Measurements from ENCODE around the gene KIT. TPM values are rescaled to one million over a fixed set of nuclear protein-coding genes. Genes with fewer than 3 reads are reported as not detected.
A peak's percentile ranks its signal among the peaks of the same experiment; 100 is the strongest.

Gene KIT
- total RNA-seq, 1 donor from 2014 or later: 19.5 TPM

DNA sequence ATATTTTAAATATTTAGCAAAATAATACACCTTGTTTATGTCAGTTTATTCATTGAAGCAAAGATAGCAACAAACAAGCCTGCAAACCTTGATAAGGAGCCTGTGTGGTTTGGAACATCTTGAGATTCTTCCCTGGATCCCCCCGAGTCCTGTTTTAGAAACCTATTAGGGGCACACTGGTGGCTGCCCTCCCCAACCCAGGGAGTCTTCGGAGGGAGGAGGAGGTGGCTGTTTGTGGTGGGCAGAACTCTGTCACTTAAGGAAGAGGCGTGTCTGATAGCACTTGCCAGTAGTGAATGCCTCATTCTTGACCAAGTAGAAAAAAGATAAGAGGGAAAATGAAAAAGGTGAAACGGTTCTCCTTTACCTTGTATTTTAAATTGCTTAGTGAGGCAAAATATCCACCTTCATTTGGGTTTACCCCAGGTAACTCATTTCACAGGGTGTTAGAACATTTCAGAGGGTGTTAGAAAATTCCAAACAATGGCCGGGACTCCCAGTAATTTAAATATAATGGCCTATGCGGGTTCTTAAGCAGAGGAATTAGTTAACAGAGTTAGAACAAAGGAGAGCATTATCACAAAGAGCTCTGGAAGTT, 10.4 kb downstream of the KIT start:
- DNase-seq (ENCODE audit: extremely low spot score, unreplicated experiment): no peak
- H3K9me3 Mint-ChIP-seq: no peaks in the 10 kb centered on the region
- peaks cover 5% of the 10 kb centered on the region for H3K36me3 Mint-ChIP-seq
- no peak for TF ChIP-seq CTCF (conservative IDR thresholded peaks at IDR 0.05)
- H3K27me3 Mint-ChIP-seq: peaks cover 9% of the 10 kb centered on the region
- H3K4me3 Mint-ChIP-seq: no peak overlapping the region
- H3K27ac Mint-ChIP-seq: no peak overlapping the region
- no peaks in the 10 kb centered on the region for H3K4me1 Mint-ChIP-seq (ENCODE audit: unreplicated experiment)

- Mint-ChIP-seq H3K27me3 (peaks cover 9% of the 10 kb centered on the region), H3K4me1 (ENCODE audit: unreplicated experiment) (no peaks in the 10 kb centered on the region), H3K27ac (no peak overlapping the region), H3K36me3 (peaks cover 5% of the 10 kb centered on the region), H3K4me3 (no peak overlapping the region), H3K9me3 (no peaks in the 10 kb centered on the region)
- TF ChIP-seq CTCF (conservative IDR thresholded peaks at IDR 0.05): no peak
- no peak for DNase-seq (ENCODE audit: extremely low spot score, unreplicated experiment)
These were observed 12.1 kb downstream of the KIT start for GRCh38 chr4:54669831-54670230.

- Mint-ChIP-seq H3K9me3 (no peaks in the 10 kb centered on the region), H3K4me3 (no peak overlapping the region), H3K4me1 (ENCODE audit: unreplicated experiment) (peaks cover 10% of the 10 kb centered on the region), H3K36me3 (no peaks in the 10 kb centered on the region), H3K27ac (no peak overlapping the region), H3K27me3 (no peaks in the 10 kb centered on the region)
- no peak for DNase-seq (ENCODE audit: extremely low spot score, unreplicated experiment)
- TF ChIP-seq CTCF (conservative IDR thresholded peaks at IDR 0.05): no peak
These were observed 18.1 kb downstream of the KIT start for GRCh38 chr4:54675721-54676461.

DNA sequence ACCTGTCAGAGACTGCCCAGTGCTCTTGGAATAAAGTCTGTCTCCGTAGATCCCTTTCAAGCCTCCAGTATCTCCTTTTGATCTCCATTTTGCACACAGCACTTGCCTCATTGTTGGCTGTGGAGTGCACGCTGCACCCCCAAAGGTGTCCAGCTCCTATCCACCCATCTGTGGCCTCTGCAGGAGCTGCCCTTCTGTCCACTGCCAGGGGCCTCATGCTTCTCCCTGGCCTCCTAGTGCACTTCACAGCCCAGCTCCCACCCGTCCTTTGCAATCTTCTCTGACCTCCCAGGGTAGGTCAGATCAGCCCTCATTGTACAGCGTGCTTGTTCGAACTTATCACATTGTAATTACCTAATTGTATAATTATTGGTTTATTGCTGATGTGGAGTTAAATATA, 18.9 kb downstream of the KIT start:
- H3K9me3 Mint-ChIP-seq: no peaks in the 10 kb centered on the region

GRCh38 chr4:54677416-54677815, 19.7 kb downstream of the KIT start:
- DNase-seq (ENCODE audit: extremely low spot score, unreplicated experiment): no peak
- Mint-ChIP-seq H3K36me3 (no peaks in the 10 kb centered on the region), H3K4me3 (no peak overlapping the region), H3K27ac (no peak overlapping the region), H3K9me3 (no peaks in the 10 kb centered on the region), H3K27me3 (no peaks in the 10 kb centered on the region), H3K4me1 (ENCODE audit: unreplicated experiment) (peaks cover 10% of the 10 kb centered on the region)
- no peak for TF ChIP-seq CTCF (conservative IDR thresholded peaks at IDR 0.05)

More for the DNA sequence above, 18.9 kb downstream of the KIT start:
- H3K4me1 Mint-ChIP-seq (ENCODE audit: unreplicated experiment): peaks cover 10% of the 10 kb centered on the region
- DNase-seq (ENCODE audit: extremely low spot score, unreplicated experiment): no peak
- TF ChIP-seq CTCF (conservative IDR thresholded peaks at IDR 0.05): no peak
- no peak overlapping the region for H3K4me3 Mint-ChIP-seq
- no peaks in the 10 kb centered on the region for H3K36me3 Mint-ChIP-seq
- H3K27ac Mint-ChIP-seq: peak overlapping the region; percentile 41
- no peaks in the 10 kb centered on the region for H3K27me3 Mint-ChIP-seq

All from type B pancreatic cell (in vitro differentiated cells).